ENCODE results near the gene HPDL.
A peak's percentile ranks its signal among the peaks of the same experiment; 100 is the strongest.

The HPDL gene

GRCh38 chr1:45304311-45305081 lies 22.2 kb upstream of the HPDL start:
- DNase-seq, result no peak
- Mint-ChIP-seq H3K27me3 (no peaks in the 10 kb centered on the region), H3K36me3 (no peaks in the 10 kb centered on the region), H3K4me3 (peak overlapping the region; percentile 88), H3K27ac (peak overlapping the region; percentile 93), H3K9me3 (no peaks in the 10 kb centered on the region), H3K4me1 (peaks cover 47% of the 10 kb centered on the region)
- CTCF ChIA-PET, result interaction anchor here (1.1 to 16.4 kb wide), 4 partner anchors 23 to 519 kb away, joined by 4 to 386 read pairs (median 6); partner anchors contain the start of genes HECTD3, HPDL and UROD

GRCh38 chr1:45305231-45305630 lies 21.5 kb upstream of the HPDL start:
- Mint-ChIP-seq H3K4me1 (peaks cover 47% of the 10 kb centered on the region), H3K27me3 (no peaks in the 10 kb centered on the region), H3K4me3 (peak overlapping the region; percentile 61), H3K27ac (peak overlapping the region; percentile 83), H3K9me3 (no peaks in the 10 kb centered on the region), H3K36me3 (no peaks in the 10 kb centered on the region)
- DNase-seq, result no peak
- CTCF ChIA-PET, result interaction anchor here (1.4 to 16.4 kb wide), 3 partner anchors 188 to 520 kb away, joined by 4 to 386 read pairs (median 8); partner anchors contain the start of genes HECTD3 and UROD

- Mint-ChIP-seq H3K4me3 (no peak overlapping the region), H3K4me1 (peaks cover 44% of the 10 kb centered on the region), H3K36me3 (no peaks in the 10 kb centered on the region), H3K27ac (peak overlapping the region; percentile 29), H3K9me3 (no peaks in the 10 kb centered on the region), H3K27me3 (no peaks in the 10 kb centered on the region)
- CTCF ChIA-PET, result interaction anchor here (1.2 to 16.4 kb wide), 4 partner anchors 33 to 521 kb away, joined by 4 to 386 read pairs (median 5); partner anchors contain the start of genes HECTD3, MUTYH, TOE1 and UROD
- DNase-seq, result peak; percentile 29
Measured at GRCh38 chr1:45306319-45306718, 20.4 kb upstream of the HPDL start.

- Mint-ChIP-seq H3K4me3 (no peak overlapping the region), H3K27me3 (no peaks in the 10 kb centered on the region), H3K36me3 (no peaks in the 10 kb centered on the region), H3K9me3 (no peaks in the 10 kb centered on the region), H3K27ac (no peak overlapping the region), H3K4me1 (peaks cover 40% of the 10 kb centered on the region)
- DNase-seq, result no peak
- CTCF ChIA-PET, result interaction anchor here (1.2 to 16.4 kb wide), 3 partner anchors 33 to 292 kb away, joined by 4 to 386 read pairs (median 6); partner anchors contain the start of genes HECTD3, MUTYH, TOE1 and UROD
Measured at GRCh38 chr1:45306905-45307304, 19.8 kb upstream of the HPDL start.

GRCh38 chr1:45314266-45314665 lies 12.4 kb upstream of the HPDL start:
- Mint-ChIP-seq H3K36me3 (no peaks in the 10 kb centered on the region), H3K4me1 (no peaks in the 10 kb centered on the region), H3K4me3 (no peak overlapping the region), H3K27ac (no peak overlapping the region), H3K9me3 (no peaks in the 10 kb centered on the region), H3K27me3 (no peaks in the 10 kb centered on the region)
- DNase-seq, result no peak
- CTCF ChIA-PET, result interaction anchor here (0.6 to 0.9 kb wide), 2 partner anchors 11 to 12 kb away, joined by 4 read pairs; no protein-coding TSS in a partner anchor

GRCh38 chr1:45317166-45317565 lies 9.5 kb upstream of the HPDL start:
- Mint-ChIP-seq H3K4me1 (no peaks in the 10 kb centered on the region), H3K36me3 (no peaks in the 10 kb centered on the region), H3K4me3 (no peak overlapping the region), H3K27me3 (no peaks in the 10 kb centered on the region), H3K9me3 (no peaks in the 10 kb centered on the region), H3K27ac (no peak overlapping the region)
- no peak for DNase-seq
- CTCF ChIA-PET, result no interaction called here

- no peak overlapping the region for H3K4me3 Mint-ChIP-seq
- H3K9me3 Mint-ChIP-seq, result no peaks in the 10 kb centered on the region
- no peaks in the 10 kb centered on the region for H3K36me3 Mint-ChIP-seq
- DNase-seq, result no peak
- H3K4me1 Mint-ChIP-seq, result no peaks in the 10 kb centered on the region
- no peaks in the 10 kb centered on the region for H3K27me3 Mint-ChIP-seq
- CTCF ChIA-PET, result no interaction called here
- H3K27ac Mint-ChIP-seq, result no peak overlapping the region
Measured at GRCh38 chr1:45319761-45320160, 6.9 kb upstream of the HPDL start.

- CTCF ChIA-PET, result interaction anchor here (1.1 kb wide), 1 partner anchor 302 kb away, joined by 3 read pairs; no protein-coding TSS in a partner anchor
- no peaks in the 10 kb centered on the region for H3K36me3 Mint-ChIP-seq
- no peak overlapping the region for H3K27ac Mint-ChIP-seq
- H3K4me1 Mint-ChIP-seq, result peaks cover 6% of the 10 kb centered on the region
- no peak for DNase-seq
- no peak overlapping the region for H3K4me3 Mint-ChIP-seq
- H3K9me3 Mint-ChIP-seq, result no peaks in the 10 kb centered on the region
- H3K27me3 Mint-ChIP-seq, result peaks cover 8% of the 10 kb centered on the region
Measured at GRCh38 chr1:45321444-45321843, 5.3 kb upstream of the HPDL start.

- Mint-ChIP-seq H3K4me3 (no peak overlapping the region), H3K4me1 (peaks cover 12% of the 10 kb centered on the region), H3K27me3 (peaks cover 12% of the 10 kb centered on the region), H3K9me3 (no peaks in the 10 kb centered on the region), H3K27ac (no peak overlapping the region), H3K36me3 (no peaks in the 10 kb centered on the region)
- DNase-seq, result no peak
- CTCF ChIA-PET, result no interaction called here
Measured at GRCh38 chr1:45322486-45323040, 4.1 kb upstream of the HPDL start.

GRCh38 chr1:45325851-45326506 lies 716 bp upstream of the HPDL start:
- Mint-ChIP-seq H3K4me1 (peaks cover 30% of the 10 kb centered on the region), H3K4me3 (peak overlapping the region; percentile 78), H3K9me3 (no peaks in the 10 kb centered on the region), H3K27me3 (peaks cover 12% of the 10 kb centered on the region), H3K36me3 (peaks cover 5% of the 10 kb centered on the region), H3K27ac (peak overlapping the region; percentile 62)
- no peak for DNase-seq
- CTCF ChIA-PET, result interaction anchor here (0.9 kb wide), 1 partner anchor 167 kb away, joined by 4 read pairs; no protein-coding TSS in a partner anchor

GRCh38 chr1:45327644-45328515 lies 1.2 kb downstream of the HPDL start:
- Mint-ChIP-seq H3K27ac (peak overlapping the region; percentile 69), H3K4me1 (peaks cover 30% of the 10 kb centered on the region), H3K27me3 (peaks cover 12% of the 10 kb centered on the region), H3K36me3 (peaks cover 6% of the 10 kb centered on the region), H3K4me3 (peak overlapping the region; percentile 78), H3K9me3 (no peaks in the 10 kb centered on the region)
- peak; percentile 26 for DNase-seq
- CTCF ChIA-PET, result interaction anchor here (1.2 to 2.0 kb wide), 2 partner anchors 12 to 24 kb away, joined by 4 to 6 read pairs; partner anchors contain the start of gene TOE1

- H3K9me3 Mint-ChIP-seq, result no peaks in the 10 kb centered on the region
Measured at GRCh38 chr1:45328680-45329079, 2.0 kb downstream of the HPDL start.

GRCh38 chr1:45329445-45329844 lies 2.8 kb downstream of the HPDL start:
- Mint-ChIP-seq H3K36me3 (peaks cover 17% of the 10 kb centered on the region), H3K4me3 (no peak overlapping the region), H3K27ac (no peak overlapping the region), H3K27me3 (peaks cover 12% of the 10 kb centered on the region), H3K9me3 (no peaks in the 10 kb centered on the region), H3K4me1 (peaks cover 41% of the 10 kb centered on the region)
- no peak for DNase-seq
- CTCF ChIA-PET, result no interaction called here

More at GRCh38 chr1:45328680-45329079, 2.0 kb downstream of the HPDL start:
- no peak for DNase-seq
- H3K36me3 Mint-ChIP-seq, result peaks cover 13% of the 10 kb centered on the region
- peaks cover 12% of the 10 kb centered on the region for H3K27me3 Mint-ChIP-seq
- CTCF ChIA-PET, result interaction anchor here (2.0 kb wide), 1 partner anchor 11 kb away, joined by 6 read pairs; the partner anchor contains the start of gene TOE1
- H3K4me1 Mint-ChIP-seq, result peaks cover 33% of the 10 kb centered on the region
- peak overlapping the region; percentile 30 for H3K27ac Mint-ChIP-seq
- H3K4me3 Mint-ChIP-seq, result peak overlapping the region; percentile 46

Measured in activated naive CD4-positive, alpha-beta T cell treated with anti-CD3 and anti-CD28 coated beads, Interleukin-2, amount 10 ng/mL, durations not matched to agents 7 days and 5 days (primary cell).